ENCODE results near the gene GBA3.

GBA3 gene

GRCh38 chr4:22780797-22781196 is 88.1 kb downstream of the GBA3 start:
- DNase-seq (ENCODE audit: low read depth in 2 of 2), result no peak

DNA sequence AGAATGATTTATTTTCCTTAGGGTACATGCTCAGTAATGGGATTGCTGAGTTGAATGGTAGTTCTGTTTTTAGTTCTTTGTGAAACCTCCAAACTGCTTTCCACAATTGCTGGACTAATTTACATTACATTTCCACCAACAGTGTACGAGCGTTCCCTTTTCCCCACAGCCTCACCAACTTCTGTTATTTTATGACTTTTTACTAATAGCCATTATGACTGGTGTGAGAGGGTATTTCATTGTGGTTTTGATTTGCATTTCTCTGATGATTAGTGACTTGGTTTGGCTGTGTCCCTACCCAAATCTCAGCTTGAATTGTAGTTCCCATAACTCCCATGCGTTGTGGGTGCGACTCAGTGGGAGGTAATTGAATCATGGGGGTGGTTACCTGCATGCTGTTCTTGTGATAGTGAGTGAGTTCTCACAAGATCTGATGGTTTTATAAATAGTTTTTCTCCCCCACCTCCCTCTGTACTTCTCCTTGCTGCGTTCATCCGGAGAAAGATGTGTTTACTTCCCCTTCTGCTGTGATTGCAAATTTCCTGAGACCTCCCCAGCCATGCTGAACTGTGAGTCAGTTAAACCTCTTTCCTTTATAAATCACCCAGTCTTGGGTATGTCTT is 95.1 kb downstream of the GBA3 start:
- no peak for DNase-seq (ENCODE audit: low read depth in 2 of 2)

- DNase-seq (ENCODE audit: low read depth in 2 of 2), result no peak
These were observed 97.9 kb downstream of the GBA3 start for GRCh38 chr4:22790631-22791030.

DNA sequence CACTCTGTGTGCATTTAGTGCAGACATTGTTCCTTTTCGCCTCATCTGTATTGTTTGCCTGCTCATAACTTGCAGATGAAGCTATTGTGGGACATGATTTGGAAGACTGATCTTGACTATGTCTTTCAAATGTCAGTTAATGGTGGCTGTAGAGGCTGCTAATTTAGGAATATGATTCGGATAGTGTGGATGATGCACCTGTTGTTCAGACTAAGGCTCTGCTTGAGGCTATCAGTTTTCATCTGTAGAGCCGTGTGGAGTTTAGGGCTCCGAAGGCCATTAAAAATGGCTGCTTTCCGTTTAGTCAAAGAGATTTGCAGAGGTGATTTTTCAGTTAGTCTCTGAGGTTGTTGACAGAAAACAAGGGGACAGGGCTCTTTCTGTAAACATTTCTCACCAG is 102.0 kb downstream of the GBA3 start:
- no peak for DNase-seq (ENCODE audit: low read depth in 2 of 2)

DNA sequence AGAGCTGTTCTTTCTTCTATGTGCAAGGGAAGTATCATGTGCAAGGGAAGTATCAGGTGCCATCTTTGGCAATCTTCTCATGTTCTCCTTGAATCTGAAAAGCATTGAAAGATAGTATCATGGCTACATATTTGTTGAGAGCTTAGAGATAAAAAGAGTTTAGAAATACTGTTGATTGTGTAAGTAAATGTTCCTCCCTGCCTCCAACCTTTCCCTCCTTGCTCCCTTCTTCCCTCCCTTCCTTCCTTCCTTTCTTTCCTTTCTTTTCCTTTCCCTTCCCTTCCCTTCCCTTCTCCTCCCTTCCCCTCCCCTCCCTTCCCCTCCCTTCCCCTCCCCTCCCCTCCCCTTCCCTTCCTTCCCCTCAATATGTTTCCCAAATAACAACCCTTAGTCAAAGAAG is 108.7 kb downstream of the GBA3 start:
- no peak for DNase-seq (ENCODE audit: low read depth in 2 of 2)

DNA sequence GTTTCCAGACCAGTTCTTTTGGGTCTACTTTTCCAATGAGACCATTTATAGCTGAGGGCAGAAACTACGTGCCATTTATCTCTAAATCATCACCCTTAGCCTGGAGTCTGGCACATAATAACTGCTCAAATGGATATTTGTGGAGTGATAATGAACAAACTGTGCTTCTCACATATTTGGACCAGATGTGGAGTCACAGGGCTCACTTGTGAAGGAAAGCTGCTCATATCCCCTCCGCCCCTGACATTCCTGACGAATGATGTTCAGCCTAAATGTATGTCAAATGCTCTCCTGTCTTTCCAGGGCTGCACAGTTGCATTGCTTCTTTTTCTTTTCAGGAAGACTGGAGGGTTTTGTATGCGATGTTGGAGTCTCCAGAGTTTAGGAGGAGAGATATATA is 110.1 kb downstream of the GBA3 start:
- DNase-seq (ENCODE audit: low read depth in 2 of 2), result no peak

DNA sequence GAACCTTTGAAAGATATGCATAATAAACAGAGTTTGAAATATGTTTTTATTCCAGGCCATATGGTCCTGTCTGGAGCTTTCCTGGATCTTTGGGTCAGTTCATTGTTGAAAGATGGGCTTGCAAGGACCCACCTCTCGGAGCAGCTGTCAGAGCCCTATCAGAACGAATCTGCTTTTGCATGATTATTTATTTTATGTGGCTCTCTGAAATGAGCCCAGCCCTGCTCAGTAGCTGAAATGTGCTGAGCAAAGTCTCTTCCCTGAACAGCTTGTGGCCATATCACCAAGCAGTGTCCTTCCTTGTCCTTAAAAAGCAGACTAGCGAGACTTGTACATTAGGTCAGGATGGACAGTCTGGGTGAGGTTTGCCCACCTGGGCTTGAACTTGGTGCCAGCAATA is 110.8 kb downstream of the GBA3 start:
- no peak for DNase-seq (ENCODE audit: low read depth in 2 of 2)

DNA sequence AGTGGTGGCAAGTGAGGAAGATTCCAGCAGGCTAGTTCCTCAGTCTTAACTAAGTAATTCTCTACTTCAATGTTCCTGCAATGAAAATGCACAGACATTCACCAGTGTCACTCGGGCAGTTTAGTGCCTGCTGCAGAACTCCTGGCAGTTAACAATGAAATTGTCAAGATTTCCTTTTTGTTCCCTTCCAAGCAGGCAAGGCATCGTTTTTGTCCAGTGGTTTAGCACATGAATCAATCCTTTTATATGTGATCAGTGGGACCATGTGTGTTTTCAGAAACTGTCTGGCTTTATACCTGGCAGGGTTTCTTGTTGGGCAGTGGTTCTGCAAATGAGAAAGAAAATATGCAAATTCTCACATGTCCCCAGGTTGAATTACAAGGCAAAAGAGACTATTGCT is 122.2 kb downstream of the GBA3 start:
- no peak for DNase-seq (ENCODE audit: low read depth in 2 of 2)

DNA sequence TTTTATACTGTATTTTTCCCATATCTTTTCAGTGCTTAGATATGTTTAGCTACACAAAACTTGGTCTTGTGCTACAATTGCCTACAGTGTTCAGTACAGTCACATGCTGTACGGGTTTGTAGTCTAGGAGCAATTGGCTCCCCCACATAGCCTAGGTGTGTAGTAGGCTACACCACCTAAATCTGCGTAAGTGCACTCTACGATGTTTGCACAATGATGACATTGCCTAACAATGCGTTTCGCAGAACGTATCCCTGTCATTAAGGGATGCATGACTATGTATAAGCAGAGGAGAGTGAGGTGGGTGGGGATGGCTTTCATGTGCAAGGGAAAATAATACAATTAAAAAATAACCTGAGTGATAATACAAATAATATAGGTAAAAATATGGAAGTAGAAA is 131.4 kb downstream of the GBA3 start:
- no peak for DNase-seq (ENCODE audit: low read depth in 2 of 2)

- DNase-seq (ENCODE audit: low read depth in 2 of 2), result no peak
These were observed 149.8 kb downstream of the GBA3 start for GRCh38 chr4:22842360-22843018.

DNA sequence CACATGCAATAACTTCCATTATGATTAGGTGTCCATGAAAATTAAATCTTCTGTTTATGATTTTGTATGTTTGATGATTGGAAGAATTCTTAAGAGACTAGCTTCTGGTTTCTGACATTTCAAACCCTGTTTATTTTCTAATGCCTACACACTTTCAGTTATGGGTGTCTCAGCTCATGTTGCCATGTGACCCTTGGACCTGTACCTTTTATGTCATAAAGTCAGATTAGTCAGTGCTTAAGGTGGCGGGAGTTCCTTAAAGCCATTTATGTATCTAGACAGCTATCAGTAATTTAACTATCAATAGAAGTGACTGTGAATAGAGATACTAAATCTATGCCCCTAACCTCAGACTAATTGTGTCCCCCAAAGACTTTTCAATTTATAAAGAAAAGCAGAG is 155.6 kb downstream of the GBA3 start:
- no peak for DNase-seq (ENCODE audit: low read depth in 2 of 2)

GRCh38 chr4:22850055-22850454 is 157.3 kb downstream of the GBA3 start:
- no peak for DNase-seq (ENCODE audit: low read depth in 2 of 2)

DNA sequence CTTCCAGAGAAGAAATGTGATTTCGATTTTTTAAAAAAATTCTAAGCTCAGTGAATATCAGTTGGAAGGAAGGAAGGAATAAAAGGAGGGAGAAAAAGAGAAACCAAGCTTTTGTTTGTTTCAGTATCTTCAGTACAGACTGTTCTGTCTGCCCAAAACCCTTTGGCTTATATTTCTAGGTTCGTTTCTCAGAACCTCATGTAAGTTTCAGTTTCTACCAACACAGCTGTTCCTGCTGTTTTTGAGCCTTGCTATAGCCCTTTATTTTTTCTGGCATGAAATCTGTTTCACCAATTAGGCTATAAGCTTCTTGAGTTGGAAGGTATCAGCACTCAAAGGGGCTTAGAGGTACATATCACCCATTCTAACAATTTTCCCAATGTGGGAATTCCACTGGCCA is 157.9 kb downstream of the GBA3 start:
- DNase-seq (ENCODE audit: low read depth in 2 of 2), result no peak

- DNase-seq (ENCODE audit: low read depth in 2 of 2), result no peak
These were observed 164.7 kb downstream of the GBA3 start for GRCh38 chr4:22857411-22857810.

- DNase-seq (ENCODE audit: low read depth in 2 of 2), result no peak
These were observed 166.6 kb downstream of the GBA3 start for GRCh38 chr4:22859318-22859717.

Measured in stimulated activated CD4-positive, alpha-beta T cell treated with anti-CD3 and anti-CD28 coated beads, Interleukin-1b, Interleukin-23, amount 100 ng/mL, for 1 hour (primary cell).